SKM-1 treated with dmso at 0.1 percent for 144 hours (cell line): ENCODE results near the gene TAC3.
"Not testable (repeated sequence)": the region's sequence is repeated elsewhere in the genome, so short reads cannot be mapped to it uniquely, and the experiment has no call there.

Experiments used
- DNase-seq: peaks from one replicate; lab custom pipeline; 2025; ENCODE audit not compliant: unreplicated experiment; lab: John Stamatoyannopoulos, UW

The TAC3 gene

DNA sequence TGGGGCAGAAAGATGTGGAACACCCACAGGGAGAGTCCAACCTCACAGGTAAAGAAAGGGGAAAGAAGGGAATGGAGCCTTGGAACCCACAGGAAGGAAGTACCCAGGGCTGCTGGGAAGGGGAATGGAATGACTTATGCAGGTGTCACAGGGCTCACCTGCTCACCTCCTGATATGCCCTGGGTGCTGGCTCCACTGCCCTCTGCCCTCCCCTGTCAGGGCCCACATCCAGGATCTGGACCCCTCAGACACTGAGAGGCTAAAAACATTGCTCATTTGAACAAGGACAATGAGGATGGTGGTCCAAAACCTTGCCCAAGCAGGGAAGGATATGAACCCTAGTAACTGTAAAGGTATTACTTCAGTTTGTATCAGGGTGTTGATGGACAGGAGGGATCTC, 29.3 kb downstream of the TAC3 start:
- no peak for DNase-seq

DNA sequence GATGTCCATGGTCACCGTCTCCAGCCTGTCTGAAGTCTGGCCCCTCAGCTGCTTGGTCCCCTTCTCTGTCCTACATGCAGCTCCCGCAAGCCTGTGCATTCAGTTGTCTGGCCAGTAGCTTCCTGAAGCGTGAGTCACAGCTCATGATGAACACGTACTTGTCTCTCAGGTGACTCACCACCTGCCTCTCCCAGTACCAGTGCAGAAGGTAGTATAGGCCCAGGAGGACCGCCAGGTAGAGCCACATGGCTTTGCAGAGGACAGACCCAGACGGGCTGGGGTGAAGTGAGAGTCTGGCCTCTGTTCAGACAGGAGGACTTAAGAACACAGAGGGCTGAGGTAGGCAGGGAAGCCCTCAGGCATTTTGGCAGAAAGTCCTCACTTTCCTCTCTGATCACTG, 30.6 kb downstream of the TAC3 start:
- not testable (repeated sequence) for DNase-seq

DNA sequence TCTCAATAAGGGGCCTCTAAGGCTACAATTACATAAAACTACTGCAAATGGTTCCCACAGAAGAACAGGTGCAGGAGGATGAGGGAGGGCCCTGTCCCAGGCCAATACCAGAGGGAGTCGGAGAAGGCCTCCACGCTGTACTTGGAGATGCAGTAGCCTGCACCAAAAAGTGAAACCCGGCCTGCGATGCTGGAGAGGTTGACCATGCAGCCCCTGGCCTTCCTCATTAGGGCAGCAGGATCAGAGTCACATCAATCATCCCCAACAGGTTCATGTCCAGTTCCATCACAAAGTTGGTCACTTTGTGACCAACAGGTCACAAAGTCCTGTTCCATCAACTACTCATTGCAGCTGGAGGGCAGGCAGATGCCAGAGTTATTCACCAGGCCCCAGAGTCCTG, 32.9 kb downstream of the TAC3 start:
- no peak for DNase-seq

DNA sequence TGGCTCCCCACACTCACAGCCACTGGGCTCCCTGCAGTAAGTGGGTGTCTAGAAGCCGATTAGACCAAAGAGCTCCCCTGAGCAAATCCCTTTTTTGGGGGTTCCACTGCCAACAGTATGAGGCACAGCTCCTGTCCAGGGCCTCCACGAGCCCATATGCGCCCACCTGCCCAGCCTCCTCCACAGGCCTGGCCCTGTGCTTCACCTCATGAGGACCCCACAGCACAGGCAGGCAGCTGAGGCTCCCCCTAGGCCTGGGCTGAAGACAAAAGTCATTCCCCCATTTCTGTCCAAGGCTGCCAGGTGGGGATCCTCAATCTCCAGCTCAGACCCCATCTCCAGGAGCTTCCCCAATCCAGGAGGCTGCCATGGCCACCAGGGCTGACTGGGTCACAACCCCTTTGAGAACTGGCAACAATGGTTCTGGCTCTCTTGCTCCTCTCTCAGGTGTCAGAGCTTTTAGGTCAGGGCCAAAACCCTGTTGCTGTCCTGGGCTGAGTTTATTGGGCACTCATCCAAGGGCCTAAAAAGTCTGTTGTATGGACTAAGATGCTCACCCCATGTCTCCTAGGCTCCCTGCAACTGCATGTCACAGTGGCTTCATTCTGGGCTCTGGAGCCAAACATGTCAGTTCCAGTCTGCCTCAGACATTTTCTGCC, 33.6 kb downstream of the TAC3 start:
- DNase-seq = not testable (repeated sequence)

DNA sequence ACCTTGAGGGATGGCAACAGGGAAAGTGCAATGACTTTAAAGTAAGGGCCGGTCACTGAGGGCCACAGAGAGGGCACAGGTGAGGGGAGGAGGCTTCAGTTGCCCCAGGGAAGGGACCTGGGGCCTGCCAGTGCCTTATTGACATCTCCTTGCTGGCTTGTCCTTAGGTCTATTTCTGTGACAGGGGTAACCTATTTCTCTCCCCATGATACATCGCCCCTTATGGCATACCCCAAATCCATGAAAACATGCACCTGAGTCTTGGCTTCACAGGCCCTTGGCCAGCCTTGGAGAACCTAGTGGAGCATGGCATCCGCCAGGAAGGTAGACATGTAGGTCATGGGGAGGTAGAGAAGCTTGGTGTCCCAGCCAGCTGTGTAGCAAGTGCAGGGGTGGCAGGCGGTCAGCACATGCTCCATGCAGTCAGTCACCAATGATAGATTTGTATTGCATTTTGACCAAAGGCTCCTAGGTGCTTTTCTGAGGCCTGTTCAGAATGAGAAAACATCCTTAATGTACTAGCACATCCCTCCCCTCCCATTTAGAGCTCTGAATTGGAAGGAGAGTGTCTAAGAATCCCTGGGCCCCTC, 35.3 kb downstream of the TAC3 start:
- no peak for DNase-seq

DNA sequence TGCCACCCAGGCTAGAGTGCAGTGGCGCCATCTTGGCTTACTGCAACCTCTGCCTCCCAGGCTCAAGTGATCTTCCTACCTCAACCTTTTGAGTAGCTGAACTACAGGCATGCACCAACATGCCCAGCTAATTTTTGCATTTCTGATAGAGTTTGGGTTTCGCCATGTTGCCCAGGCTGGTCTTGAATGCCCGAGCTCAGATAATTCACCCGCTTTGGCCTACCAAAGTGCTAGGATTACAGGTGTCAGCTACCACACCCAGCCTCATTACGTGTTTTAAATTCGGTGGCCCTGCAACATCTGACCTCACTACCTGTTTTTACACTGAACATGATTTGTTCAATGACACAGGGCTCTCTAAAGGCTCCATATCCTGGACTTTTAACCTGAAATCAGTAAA, 36.1 kb downstream of the TAC3 start:
- DNase-seq = no peak

DNA sequence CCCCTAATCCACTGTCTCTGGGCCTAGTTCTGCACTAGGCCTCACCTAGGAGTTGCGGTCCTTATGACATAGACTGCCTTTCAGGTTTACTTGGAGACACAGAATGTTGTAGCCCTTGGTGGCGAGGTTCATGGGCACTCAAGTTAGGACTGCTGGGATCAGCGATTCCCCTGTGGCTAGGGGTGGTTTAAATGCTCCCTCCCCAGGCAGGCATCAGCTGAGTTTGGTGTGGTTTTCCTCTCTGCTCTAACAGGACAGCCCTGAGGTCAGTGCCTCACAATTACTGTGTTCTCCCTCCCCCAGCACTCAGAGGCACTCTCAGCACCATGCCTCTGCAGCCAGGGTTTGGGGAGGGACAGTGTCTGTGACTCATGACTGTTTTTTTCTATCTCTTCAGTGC, 36.7 kb downstream of the TAC3 start:
- DNase-seq = no peak

DNA sequence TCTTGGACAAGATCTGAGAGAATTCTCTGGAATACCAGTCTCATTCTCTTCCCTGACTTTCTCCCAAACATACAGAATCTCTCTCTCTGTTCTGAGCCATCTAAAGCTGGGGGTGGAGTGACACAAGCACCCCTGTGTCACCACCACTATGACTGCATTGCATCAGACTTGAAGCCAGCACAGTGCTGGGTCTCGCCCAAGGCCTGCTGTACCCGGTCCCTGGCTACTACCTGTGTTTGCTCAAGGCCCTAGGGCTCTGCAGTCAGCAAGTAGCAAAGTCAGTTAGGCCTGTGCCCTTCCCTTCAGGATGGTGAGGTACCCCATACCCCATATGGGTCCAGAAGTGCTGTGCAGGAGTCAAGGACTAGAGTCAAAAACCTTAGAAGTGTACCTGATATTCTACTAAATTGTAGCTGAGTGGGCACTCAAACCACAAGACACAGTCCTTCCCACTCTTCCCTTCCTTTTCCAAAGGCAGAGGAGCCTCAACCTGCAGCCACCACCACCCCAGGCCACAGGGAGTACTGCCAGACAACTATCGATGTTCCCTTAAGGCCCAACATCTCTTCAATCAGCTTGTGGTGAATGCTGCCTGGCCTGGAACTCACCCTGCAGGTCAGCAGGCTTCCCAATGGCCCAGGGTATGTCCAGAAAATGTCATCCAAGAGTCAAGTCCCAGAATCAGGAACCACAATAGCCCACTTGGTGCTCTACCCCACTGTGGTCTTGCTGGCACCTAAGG, 37.8 kb downstream of the TAC3 start:
- no peak for DNase-seq

DNA sequence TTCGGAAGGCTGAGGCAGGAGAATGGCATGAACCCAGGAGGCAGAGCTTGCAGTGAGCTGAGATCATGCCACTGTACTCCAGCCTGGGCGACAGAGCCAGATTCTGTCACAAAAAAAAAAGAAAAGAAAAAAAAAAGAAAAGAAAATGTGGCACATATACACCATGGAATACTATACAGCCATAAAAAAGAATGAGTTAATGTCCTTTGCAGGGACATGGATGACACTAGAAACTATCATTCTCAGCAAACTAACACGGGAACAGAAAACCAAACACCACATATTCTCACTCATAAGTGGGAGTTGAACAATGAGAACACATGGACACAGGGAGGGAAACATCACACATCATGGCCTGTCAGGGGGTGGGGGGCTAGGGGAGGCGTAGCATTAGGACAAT, 39.0 kb downstream of the TAC3 start:
- DNase-seq = not testable (repeated sequence)

DNA sequence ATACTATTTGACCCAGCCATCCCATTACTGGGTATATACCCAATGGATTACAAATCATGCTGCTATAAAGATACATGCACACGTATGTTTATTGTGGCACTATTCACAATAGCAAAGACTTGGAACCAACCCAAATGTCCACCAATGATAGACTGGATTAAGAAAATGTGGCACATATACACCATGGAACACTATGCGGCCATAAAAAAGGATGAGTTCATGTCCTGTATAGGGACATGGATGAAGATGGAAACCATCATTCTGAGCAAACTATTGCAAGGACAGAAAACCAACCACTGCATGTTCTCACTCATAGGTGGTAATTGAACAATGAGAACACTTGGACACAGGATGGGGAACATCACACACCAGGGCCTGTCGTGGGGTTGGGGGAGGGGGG, 42.1 kb downstream of the TAC3 start:
- not testable (repeated sequence) for DNase-seq

DNA sequence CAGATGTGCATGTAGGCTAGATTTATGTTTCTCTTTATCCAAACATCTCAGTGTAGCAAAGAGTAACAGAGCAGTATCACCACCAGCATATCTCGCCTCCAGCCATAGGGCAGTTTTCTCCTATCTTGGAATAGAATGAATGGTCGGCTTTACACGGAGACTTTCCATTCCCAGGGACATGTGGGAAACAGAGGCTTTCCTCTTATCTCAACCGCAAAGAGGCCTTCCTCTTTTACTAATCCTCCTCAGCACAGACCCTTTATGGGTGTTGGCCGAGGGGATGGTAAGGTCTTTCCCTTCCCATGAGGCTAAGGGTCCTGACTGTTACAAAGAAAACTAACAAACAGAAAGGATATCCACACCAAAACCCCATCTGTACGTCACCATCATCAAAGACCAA, 47.4 kb downstream of the TAC3 start:
- not testable (repeated sequence) for DNase-seq

DNA sequence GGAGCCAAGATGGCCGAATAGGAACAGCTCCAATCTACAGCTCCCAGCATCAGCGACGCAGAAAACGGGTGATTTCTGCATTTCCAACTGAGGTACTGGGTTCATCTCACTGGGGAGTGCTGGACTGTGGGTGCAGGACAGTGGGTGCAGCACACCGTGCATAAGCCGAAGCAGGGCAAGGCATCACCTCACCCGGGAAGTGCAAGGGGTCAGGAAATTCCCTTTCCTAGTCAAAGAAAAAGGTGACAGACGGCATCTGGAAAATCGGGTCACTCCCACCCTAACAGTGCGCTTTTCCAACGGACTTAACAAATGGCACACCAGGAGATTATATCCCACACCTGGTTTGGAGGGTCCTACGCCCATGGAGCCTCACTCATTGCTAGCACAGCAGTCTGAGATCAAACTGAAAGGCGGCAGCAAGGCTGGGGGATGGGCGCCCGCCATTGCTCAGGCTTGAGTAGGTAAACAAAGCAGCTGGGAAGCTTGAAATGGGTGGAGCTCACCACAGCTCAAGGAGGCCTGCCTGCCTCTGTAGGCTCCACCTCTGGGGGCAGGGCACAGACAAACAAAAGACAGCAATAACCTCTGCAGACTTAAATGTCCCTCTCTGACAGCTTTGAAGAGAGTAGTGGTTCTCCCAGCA, 50.2 kb downstream of the TAC3 start:
- not testable (repeated sequence) for DNase-seq

DNA sequence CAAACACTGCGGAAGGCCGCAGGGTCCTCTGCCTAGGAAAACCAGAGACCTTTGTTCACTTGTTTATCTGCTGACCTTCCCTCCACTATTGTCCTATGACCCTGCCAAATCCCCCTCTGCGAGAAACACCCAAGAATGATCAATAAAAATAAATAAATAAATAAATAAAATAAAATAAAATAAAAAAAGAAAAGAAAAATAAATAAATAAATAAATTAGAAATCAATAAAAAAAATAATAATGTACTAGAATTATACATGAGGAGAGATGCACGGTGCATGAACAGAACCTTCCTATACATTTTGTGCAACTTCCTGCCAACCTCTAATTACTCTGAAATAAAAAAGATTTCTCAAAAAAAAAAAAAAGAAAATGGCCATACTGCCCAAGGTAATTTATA, 51.2 kb downstream of the TAC3 start:
- not testable (repeated sequence) for DNase-seq

DNA sequence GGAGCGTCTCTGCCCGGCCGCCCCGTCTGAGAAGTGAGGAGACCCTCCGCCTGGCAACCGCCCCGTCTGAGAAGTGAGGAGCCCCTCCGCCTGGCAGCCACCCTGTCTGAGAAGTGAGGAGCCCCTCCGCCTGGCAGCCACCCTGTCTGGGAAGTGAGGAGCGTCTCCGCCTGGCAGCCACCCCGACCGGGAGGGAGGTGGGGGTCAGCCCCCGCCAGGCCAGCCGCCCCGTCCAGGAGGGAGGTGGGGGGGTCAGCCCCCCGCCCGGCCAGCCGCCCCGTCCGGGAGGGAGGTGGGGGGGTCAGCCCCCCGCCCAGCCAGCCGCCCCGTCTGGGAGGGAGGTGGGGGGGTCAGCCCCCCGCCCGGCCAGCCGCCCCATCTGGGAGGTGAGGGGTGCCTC, 52.8 kb downstream of the TAC3 start:
- not testable (repeated sequence) for DNase-seq

DNA sequence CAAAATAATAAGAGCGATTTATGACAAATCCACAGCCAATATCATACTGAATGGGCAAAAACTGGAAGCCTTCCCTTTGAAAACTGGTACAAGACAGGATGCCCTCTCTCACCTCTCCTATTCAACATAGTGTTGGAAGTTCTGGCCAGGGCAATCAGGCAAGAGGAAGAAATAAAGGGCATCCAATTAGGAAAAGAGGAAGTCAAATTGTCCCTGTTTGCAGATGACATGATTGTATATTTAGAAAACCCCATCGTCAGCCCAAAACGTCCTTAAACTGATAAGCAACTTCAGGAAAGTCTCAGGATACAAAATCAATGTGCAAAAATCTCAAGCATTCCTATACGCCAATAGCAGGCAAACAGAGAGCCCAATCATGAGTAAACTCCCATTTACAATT, 54.1 kb downstream of the TAC3 start:
- not testable (repeated sequence) for DNase-seq
